ENCODE measurements around the gene ARHGAP24. TPM values are rescaled to one million over a fixed set of nuclear protein-coding genes. Genes with fewer than 3 reads are reported as not detected.

ARHGAP24 gene
- total and polyA plus RNA-seq, 2 of the 13 experiments (the other 11 are each of a cell fraction or from before 2014, with no cell fraction given), result 0.07 to 0.55 TPM

GRCh38 chr4:85913931-85914694 lies 439.2 kb downstream of the ARHGAP24 start:
- BruUV-seq (replicated peaks), result no TSS peak
- DNase-seq (ENCODE audit: low spot score), result no peak
- in situ Hi-C loops (cut with HindIII; ENCODE audit: extremely low pct_ligation_motif_present, low pct_unique_long_range_greater_than_20kb) (no loop called here), intact Hi-C loops (cut with micrococcal nuclease; ENCODE audit: unreplicated experiment) (no loop called here)
- no peak for TF ChIP-seq ZNF136 (CRISPR knock-in tag; IDR thresholded peaks at IDR 0.05; ENCODE audit: low read depth)
- no peak for TF ChIP-seq ZNF703 (CRISPR knock-in tag; IDR thresholded peaks at IDR 0.05; ENCODE audit: borderline replicate concordance)
- no peak for TF ChIP-seq ZFP90 (CRISPR knock-in tag; IDR thresholded peaks at IDR 0.05; ENCODE audit: borderline replicate concordance)
- no peak for TF ChIP-seq ZBTB2 (CRISPR knock-in tag; IDR thresholded peaks at IDR 0.05; ENCODE audit: low read depth)
- TF ChIP-seq ZBTB42 (CRISPR knock-in tag; IDR thresholded peaks at IDR 0.05), result no peak
- no peak for TF ChIP-seq ZNF614 (CRISPR knock-in tag; IDR thresholded peaks at IDR 0.05; ENCODE audit: borderline replicate concordance)
- TF ChIP-seq PAF1 (CRISPR knock-in tag; IDR thresholded peaks at IDR 0.05), result no peak
- no peak for TF ChIP-seq ZNF431 (CRISPR knock-in tag; IDR thresholded peaks at IDR 0.05; ENCODE audit: borderline replicate concordance, low read depth)
- TF ChIP-seq PRMT3 (CRISPR knock-in tag; IDR thresholded peaks at IDR 0.05; ENCODE audit: borderline replicate concordance, low read depth), result no peak
- TF ChIP-seq MNT (IDR thresholded peaks at IDR 0.05), result no peak
- TF ChIP-seq XBP1 (CRISPR knock-in tag; IDR thresholded peaks at IDR 0.05), result no peak
- no peak for TF ChIP-seq SIN3A (IDR thresholded peaks at IDR 0.05; ENCODE audit: borderline replicate concordance, low read depth, low read length)
- no peak for TF ChIP-seq MEIS1 (CRISPR knock-in tag; IDR thresholded peaks at IDR 0.05; ENCODE audit: borderline replicate concordance)
- TF ChIP-seq ZNF788 (CRISPR knock-in tag; IDR thresholded peaks at IDR 0.05; ENCODE audit: borderline replicate concordance), result no peak
- TF ChIP-seq HNRNPK (IDR thresholded peaks at IDR 0.05; ENCODE audit: low read depth, low read length, poor library complexity, severe bottlenecking), result no peak
- TF ChIP-seq MAFG (CRISPR knock-in tag; IDR thresholded peaks at IDR 0.05), result no peak
- TF ChIP-seq THAP7 (CRISPR knock-in tag; IDR thresholded peaks at IDR 0.05), result no peak
- no peak for TF ChIP-seq PAX8 (CRISPR knock-in tag; IDR thresholded peaks at IDR 0.05; ENCODE audit: borderline replicate concordance)
- TF ChIP-seq ZNF180 (CRISPR knock-in tag; IDR thresholded peaks at IDR 0.05; ENCODE audit: borderline replicate concordance, low read depth), result no peak
- Histone ChIP-seq H3K9me3 (ENCODE audit: low read length) (no peaks in the 10 kb centered on the region), H3K4me2 (ENCODE audit: low read depth, low read length) (no peak overlapping the region), H3K79me2 (ENCODE audit: insufficient read depth, low read length) (no peaks in the 10 kb centered on the region), H3K27ac (ENCODE audit: extremely low read length, insufficient read depth, low read length) (no peak overlapping the region), H3K27me3 (ENCODE audit: control insufficient read depth in 1 of 2, insufficient read depth in 2 of 2, low read length in 2 of 2) (no peaks in the 10 kb centered on the region), H3K36me3 (replicated peaks in 1 of 2; ENCODE audit: control insufficient read depth in 1 of 2, insufficient read depth in 2 of 2, low read length in 2 of 2) (no peaks in the 10 kb centered on the region), H3K9ac (ENCODE audit: insufficient read depth, low read depth, low read length) (no peak overlapping the region), H4K20me1 (ENCODE audit: insufficient read depth, low read length) (no peaks in the 10 kb centered on the region), H3K4me1 (ENCODE audit: insufficient read depth, low read length) (no peaks in the 10 kb centered on the region), H3K4me3 (replicated peaks in 1 of 3; ENCODE audit: insufficient read depth in 1 of 3, low read depth in 2 of 3, low read length in 3 of 3) (no peak overlapping the region), H2AFZ (ENCODE audit: low read length) (no peak overlapping the region)
- 64% methylated on average over 5 of the region's 5 CpGs for WGBS (ENCODE audit: low lambda C conversion rate)
- no peak for ATAC-seq
- POLR2A ChIA-PET, result no interaction called here
- CTCF ChIA-PET (ENCODE audit: low intra/inter-chr PET ratio, low total read pairs), result no interaction called here
- no peak for FAIRE-seq

All from HepG2 (cell line).